PFSK-1 (cell line): Measurements from ENCODE around the gene PPARG.

ENCODE experiments used
- FOXP2 ChIP-seq: optimal IDR thresholded peaks from 2 replicates; pipeline ENCODE3; 2011; ENCODE audit warnings: borderline replicate concordance, control low read depth, inconsistent platforms; ENCODE audit not compliant: insufficient read depth; ENCODE audit errors: extremely low read length, extremely low read depth
- POLR2AphosphoS5 ChIP-seq: IDR thresholded peaks from 2 replicates; pipeline ENCODE4 v1.6.1; 2012; ENCODE audit warnings: low read depth, mild to moderate bottlenecking, control low read depth, low read length, moderate library complexity
- REST ChIP-seq, 2 experiments: IDR thresholded peaks; 2 replicates each; pipeline versions ENCODE4 v1.6.1 to v1.8.0; 2011 to 2012; ENCODE audit warnings: low read depth in 2 of 2, low read length in 2 of 2, control low read depth in 1 of 2, inconsistent platforms in 1 of 2, mild to moderate bottlenecking in 1 of 2, moderate library complexity in 1 of 2; ENCODE audit not compliant: insufficient read depth in 1 of 2
- SIN3A ChIP-seq: IDR thresholded peaks from 2 replicates; pipeline ENCODE4 v1.6.1; 2012; ENCODE audit warnings: mild to moderate bottlenecking, low read length, moderate library complexity, borderline replicate concordance; ENCODE audit not compliant: insufficient read depth
- TAF1 ChIP-seq: IDR thresholded peaks from 2 replicates; pipeline ENCODE4 v1.6.1; 2012; ENCODE audit warnings: low read length, control low read depth, borderline replicate concordance; ENCODE audit not compliant: insufficient read depth

PPARG gene

GRCh38 chr3:12289524-12289923, 654 bp downstream of the PPARG start:
- TF ChIP-seq REST (IDR thresholded peaks at IDR 0.05; ENCODE audit: insufficient read depth in 1 of 2, low read depth in 2 of 2, low read length in 2 of 2) (no peak), SIN3A (no peak), POLR2AphosphoS5 (no peak), TAF1 (no peak), FOXP2 (no peak)

GRCh38 chr3:12292770-12293169, 3.9 kb downstream of the PPARG start:
- TF ChIP-seq FOXP2 (no peak), POLR2AphosphoS5 (no peak)

GRCh38 chr3:12294885-12295580, 6.2 kb downstream of the PPARG start:
- TF ChIP-seq POLR2AphosphoS5 = no peak
- no peak for TF ChIP-seq TAF1
- no peak for TF ChIP-seq SIN3A
- no peak for TF ChIP-seq FOXP2
- TF ChIP-seq REST (IDR thresholded peaks at IDR 0.05; ENCODE audit: insufficient read depth in 1 of 2, low read depth in 2 of 2, low read length in 2 of 2) = no peak

GRCh38 chr3:12296511-12296910, 7.6 kb downstream of the PPARG start:
- TF ChIP-seq REST (IDR thresholded peaks at IDR 0.05; ENCODE audit: insufficient read depth in 1 of 2, low read depth in 2 of 2, low read length in 2 of 2) (no peak), POLR2AphosphoS5 (no peak), FOXP2 (no peak), TAF1 (no peak), SIN3A (no peak)

GRCh38 chr3:12299026-12299425, 10.2 kb downstream of the PPARG start:
- no peak for TF ChIP-seq REST (IDR thresholded peaks at IDR 0.05; ENCODE audit: insufficient read depth in 1 of 2, low read depth in 2 of 2, low read length in 2 of 2)
- no peak for TF ChIP-seq FOXP2
- TF ChIP-seq SIN3A = no peak
- TF ChIP-seq POLR2AphosphoS5 = no peak
- no peak for TF ChIP-seq TAF1
